ENCODE results near the gene TFAP2C.

Gene TFAP2C

GRCh38 chr20:56685879-56686278 lies 56.8 kb downstream of the TFAP2C start:
- no peak for DNase-seq (ENCODE audit: low read depth, low spot score)
- Histone ChIP-seq H3K9me3 (ENCODE audit: control insufficient read depth, insufficient read depth, low read length) (no peaks in the 10 kb centered on the region), H3K27me3 (ENCODE audit: control insufficient read depth, insufficient read depth, low read length) (no peaks in the 10 kb centered on the region), H3K4me3 (ENCODE audit: low read length) (no peak overlapping the region), H3K36me3 (ENCODE audit: control insufficient read depth, insufficient read depth, low read length) (no peaks in the 10 kb centered on the region), H3K4me1 (ENCODE audit: control insufficient read depth, insufficient read depth, low read length) (peaks cover 2% of the 10 kb centered on the region; the same call in 1 of the 2 replicates), H3K27ac (ENCODE audit: low read length) (no peak overlapping the region)
- no CpG with 5 or more reads among the region's 16 CpGs for WGBS (ENCODE audit: insufficient coverage, insufficient read length)

GRCh38 chr20:56687061-56687460 lies 58.0 kb downstream of the TFAP2C start:
- Histone ChIP-seq H3K27ac (ENCODE audit: low read length) (no peak overlapping the region), H3K4me1 (ENCODE audit: control insufficient read depth, insufficient read depth, low read length) (peaks cover 2% of the 10 kb centered on the region; the same call in 1 of the 2 replicates), H3K9me3 (ENCODE audit: control insufficient read depth, insufficient read depth, low read length) (no peaks in the 10 kb centered on the region), H3K4me3 (ENCODE audit: low read length) (no peak overlapping the region), H3K27me3 (ENCODE audit: control insufficient read depth, insufficient read depth, low read length) (no peaks in the 10 kb centered on the region), H3K36me3 (ENCODE audit: control insufficient read depth, insufficient read depth, low read length) (no peaks in the 10 kb centered on the region)
- no peak for DNase-seq (ENCODE audit: low read depth, low spot score)
- WGBS (ENCODE audit: insufficient coverage, insufficient read length), result no CpG with 5 or more reads among the region's 7 CpGs

- Histone ChIP-seq H3K4me3 (ENCODE audit: low read length) (no peak overlapping the region), H3K27me3 (ENCODE audit: control insufficient read depth, insufficient read depth, low read length) (no peaks in the 10 kb centered on the region), H3K9me3 (ENCODE audit: control insufficient read depth, insufficient read depth, low read length) (no peaks in the 10 kb centered on the region), H3K4me1 (ENCODE audit: control insufficient read depth, insufficient read depth, low read length) (peaks cover 2% of the 10 kb centered on the region; the same call in 1 of the 2 replicates), H3K36me3 (ENCODE audit: control insufficient read depth, insufficient read depth, low read length) (no peaks in the 10 kb centered on the region), H3K27ac (ENCODE audit: low read length) (no peak overlapping the region)
- WGBS (ENCODE audit: insufficient coverage, insufficient read length), result no CpG with 5 or more reads among the region's 6 CpGs
- DNase-seq (ENCODE audit: low read depth, low spot score), result no peak
Observed at GRCh38 chr20:56688106-56688505, 59.0 kb downstream of the TFAP2C start.
